NCI-H2107 (cell line): ENCODE measurements around the gene CLRN2.

Experiments used
- DNase-seq: peaks from one replicate; lab custom pipeline; 2025; lab: John Stamatoyannopoulos, UW

CLRN2 gene, protein sequence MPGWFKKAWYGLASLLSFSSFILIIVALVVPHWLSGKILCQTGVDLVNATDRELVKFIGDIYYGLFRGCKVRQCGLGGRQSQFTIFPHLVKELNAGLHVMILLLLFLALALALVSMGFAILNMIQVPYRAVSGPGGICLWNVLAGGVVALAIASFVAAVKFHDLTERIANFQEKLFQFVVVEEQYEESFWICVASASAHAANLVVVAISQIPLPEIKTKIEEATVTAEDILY

DNA sequence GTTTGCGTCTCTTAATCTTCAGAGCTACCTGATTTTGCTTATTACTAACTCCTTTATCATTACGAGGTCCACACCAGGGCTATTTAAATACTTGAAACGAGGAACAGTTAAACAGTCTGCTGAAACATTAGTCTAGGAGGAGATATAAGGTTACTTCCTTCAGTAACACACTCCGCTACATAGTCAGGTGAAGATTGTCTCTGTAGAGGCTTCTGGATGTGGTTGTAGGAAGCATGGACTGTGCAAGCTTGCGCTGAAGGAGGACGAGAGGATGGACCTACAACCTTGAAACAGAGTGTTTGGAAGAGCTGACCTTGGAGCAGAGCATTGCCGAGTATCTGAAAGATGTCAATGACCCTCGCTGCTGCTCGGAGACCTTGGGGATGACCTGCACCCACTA, at the start of gene CLRN2:
CLRN2 (plus strand) TSS at position 301 of the 400 bp plus-strand sequence. CDS start 102 bp downstream, outside the sequence.
- DNase-seq, result no peak

DNA sequence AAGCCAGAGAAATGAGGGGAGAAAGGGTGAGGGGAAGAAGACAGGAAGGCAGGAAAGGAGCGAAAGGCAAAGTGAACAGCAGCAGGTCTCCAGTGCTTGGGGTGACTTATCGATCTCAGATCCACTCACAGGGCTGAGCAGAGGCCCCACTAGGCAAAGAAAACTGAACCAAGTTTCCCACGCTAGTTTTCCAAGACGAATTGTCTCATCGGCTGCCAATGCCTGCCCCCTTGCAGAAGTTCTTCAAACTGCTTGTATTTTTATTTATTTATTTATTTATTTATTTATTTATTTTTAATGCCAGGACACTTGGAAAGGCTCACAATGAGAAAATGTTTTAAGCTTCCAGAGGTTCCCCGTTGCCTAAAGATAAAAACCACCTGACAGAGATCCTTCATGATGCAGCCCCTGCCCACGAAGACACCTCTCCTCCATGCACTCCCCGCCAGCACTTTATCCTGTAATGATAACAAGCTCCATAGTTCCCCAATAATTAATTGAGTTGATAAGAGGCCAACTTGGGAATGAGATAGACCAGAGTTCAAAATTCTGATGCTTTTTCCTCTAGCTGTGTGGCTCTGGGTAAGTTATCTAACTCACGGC, 46.2 kb upstream of the CLRN2 start:
- DNase-seq, result no peak

DNA sequence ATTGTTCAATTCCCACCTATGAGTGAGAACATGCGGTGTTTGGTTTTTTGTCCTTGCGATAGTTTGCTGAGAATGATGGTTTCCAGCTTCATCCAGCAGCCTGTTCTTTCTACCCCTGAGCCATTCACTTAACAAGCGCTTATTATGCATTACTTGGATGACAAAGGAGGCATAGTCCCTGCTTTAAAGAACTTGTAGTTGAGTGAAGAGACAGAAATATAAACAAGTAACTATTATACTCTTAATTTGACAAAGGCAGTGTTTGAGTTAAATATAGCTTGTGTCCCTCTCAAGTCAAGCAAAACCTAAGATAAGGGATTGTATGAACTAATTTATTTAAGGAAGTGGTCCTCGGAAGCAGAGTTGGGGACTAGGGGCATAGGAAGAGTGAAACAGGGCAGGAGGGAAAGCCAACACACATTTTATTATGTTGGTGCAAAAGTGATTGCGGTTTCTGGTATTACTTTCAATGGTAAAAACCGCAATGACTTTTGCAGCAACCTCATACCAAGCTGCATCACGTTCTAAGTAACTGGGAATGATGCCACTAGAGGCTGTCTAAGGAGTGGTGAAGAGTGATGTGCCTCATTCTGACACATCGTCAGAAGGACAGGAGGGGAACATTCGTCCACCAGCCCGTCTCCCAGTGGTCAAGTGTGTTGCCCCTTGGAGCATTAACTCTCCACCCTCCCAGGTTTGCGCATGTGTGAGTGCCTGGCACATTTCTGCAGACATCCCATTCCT, 44.9 kb upstream of the CLRN2 start:
- no peak for DNase-seq

DNA sequence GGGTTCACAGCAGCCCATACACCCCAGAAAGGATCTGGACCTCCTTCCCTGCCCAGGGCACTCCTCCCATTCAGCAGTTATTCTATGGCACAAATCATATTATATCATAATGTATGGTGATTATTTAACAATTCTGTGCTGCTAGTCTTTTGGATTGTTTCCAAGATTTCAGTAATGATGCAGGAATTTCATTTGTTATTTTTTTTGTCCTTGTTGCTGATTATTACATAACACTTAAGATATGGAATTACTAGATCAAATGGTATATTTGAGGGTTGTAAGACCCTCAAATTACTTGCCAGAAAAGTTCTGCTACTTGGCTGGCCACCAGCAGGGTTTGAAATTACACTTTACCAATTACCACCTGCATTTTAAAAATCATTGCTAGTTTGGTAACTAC, 39.5 kb upstream of the CLRN2 start:
- no peak for DNase-seq

DNA sequence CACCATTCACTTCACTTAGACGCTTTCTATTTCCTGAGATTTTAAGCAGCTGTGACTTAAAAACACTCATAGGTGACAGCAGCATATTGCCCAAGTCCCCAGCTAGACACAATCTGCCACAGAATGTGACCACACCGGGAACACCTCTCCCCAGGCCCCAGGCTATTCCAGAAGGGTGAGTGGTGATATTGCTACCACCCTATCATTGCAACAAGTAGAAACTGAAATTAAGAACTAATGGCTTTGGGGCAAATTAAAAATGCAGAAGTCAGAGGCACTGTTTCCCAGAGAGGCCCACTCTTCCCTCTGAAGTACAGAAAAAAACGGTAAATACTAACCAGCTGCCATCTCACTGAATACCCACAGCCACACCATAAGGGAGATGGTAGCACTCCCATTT, 38.1 kb upstream of the CLRN2 start:
- DNase-seq, result no peak

DNA sequence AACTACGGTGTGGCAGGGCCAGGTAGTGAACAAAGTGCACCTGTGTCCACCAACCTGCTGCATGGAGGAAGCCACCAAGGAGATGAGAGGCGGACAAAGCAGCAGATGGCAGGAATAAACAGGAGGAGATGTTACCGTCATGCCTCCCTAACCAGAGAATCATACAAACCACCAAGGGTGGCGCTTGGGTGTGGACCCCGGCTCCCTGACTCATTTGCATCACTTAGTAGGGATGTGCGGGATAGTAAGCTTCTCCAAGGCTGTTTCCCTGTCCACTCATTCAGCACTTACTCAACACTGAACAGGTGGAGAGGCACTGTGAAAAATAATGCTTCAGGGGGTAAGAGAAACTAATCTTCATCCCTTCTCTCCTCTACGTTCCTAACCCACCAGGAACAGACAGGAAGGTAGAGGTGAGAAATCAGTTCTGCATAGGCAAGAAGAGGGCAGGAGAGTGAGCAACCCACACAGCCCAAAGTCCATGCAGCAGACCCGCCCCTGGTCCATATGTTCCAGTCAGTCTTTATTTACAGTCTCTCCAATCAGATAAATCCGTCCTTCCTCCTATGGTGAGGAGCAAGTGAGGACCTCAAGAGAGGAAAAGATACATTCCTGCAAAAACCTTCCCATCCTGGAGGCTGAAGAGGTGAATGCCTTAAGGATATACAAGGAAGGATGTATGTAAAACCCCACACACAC, 37.0 kb upstream of the CLRN2 start:
- DNase-seq, result no peak

DNA sequence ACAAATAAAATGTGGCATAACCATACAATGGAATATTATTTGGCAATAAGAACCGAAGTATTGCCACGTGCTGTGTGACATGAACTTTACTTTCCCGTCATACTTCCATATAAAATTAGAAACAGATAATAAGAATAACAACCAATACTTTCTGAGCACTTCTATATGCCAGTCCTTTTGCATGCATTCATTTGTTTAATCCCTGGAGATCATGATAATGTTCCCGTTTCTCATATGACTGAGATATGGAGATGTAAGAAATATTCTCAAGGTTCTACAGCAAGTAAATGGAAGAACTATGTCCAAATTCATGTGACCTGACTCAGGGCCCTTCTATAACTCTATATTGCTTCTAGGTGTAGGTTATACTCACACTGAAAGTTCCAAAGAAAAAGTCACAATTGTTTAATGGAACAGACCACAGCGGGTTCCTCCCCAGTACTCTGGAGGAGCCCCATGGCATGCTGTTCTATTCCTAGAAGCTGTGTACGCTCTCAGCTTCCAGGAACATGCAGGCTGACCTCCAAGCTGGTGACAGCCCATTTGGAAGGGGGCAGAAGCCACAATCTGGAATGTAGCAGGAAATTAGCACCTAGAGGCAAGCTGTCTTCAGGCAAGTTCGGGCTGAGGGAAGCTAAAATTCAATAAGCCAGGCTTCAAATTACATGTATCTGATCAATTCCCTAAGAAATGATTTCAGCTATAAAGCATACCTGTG, 34.6 kb upstream of the CLRN2 start:
- no peak for DNase-seq

DNA sequence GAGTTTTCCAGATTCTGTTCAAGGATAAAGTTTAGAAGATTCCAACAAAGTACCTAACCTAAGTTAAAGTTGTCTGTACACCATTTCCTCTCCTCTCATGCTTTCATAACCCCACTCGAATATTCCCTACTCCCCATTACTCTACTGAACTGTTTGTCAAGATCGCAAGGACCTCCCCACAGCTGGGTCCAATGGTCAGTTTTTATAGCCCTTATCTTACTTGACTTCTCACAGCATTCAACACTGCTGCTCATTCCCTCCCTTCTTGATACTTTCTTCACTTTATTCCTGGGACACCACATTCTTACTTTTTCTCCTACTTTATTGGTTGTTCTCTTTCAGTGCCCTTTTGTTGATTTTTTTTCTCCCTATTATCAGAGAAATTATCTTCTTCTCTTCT, 34.0 kb upstream of the CLRN2 start:
- DNase-seq, result no peak

DNA sequence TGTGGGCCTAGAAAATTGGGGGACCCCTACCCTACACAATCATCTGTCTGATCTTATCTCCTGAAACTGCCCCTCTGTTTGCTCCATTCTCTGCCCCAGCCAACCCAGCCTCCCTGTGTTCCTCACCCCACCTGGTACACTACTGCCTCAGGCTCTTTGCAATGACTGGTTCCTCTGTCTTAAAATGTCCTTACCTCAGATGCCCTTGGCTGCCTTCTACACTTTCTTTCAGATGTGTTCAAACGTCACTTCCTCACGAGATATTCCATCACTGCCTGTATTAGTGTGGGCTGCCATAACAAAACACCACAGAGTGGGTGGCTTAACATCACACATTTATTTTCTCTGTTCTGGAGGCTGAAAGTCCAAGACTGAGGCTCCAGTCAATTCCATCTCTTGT, 32.2 kb upstream of the CLRN2 start:
- no peak for DNase-seq

DNA sequence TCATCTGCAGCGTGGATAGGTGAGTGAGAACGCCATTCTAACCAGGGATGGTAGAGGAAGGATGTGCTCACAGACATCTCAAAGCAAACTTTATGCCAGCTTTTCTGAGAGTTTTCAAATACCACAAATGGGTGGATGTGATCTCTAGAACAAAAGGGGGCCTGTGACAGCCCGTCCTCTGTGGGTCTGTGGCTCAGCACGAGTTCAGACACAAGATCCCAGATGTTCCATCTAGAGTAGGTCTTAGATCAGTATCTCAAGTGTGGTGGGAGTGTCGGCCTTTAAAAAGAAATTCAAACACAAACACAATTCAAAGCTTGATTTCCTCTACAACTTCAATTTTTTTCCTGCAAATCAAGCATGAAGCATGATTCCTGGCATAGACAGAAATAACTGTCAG, 25.8 kb upstream of the CLRN2 start:
- DNase-seq, result no peak

DNA sequence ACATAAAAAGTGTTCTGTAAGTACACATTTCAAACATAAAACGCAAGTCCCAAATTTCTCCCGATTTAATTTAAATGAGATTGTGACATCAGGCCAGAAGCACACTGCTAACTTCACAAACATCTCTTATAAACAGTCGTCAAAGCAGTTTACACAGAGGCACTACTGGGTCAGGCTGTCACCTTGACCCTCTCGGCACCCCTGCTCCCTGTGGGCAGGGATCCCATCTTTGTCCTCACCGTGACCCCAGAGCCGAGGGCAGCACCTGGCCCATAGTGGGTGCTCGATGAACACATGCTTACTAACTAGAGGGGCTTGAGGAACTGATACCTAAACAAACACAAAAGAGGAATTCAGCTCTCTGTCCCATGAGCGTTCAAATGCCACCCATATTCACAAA, 25.2 kb upstream of the CLRN2 start:
- no peak for DNase-seq

DNA sequence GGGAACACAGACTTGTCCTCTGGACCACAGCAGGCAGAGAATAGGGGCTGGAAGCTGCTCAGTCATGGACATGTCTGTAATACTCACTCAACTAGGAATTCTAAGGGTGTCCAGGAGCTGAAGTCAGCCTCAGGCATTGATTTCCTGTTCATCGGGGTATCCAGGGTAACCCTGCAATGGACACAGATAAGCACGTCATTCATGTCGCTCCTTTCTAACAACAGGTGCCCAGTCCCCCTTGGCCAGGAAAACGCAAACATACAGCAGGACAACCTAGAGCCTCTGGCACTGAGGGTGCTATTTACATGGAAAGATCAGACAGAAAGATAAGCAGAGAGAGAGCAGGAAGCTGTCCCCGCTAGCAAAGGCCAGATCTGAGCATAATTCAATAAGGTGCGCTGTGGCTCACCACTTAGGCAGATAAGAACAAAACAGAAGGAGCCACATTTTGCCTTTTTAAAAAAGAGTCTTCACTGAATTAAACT, 24.3 kb upstream of the CLRN2 start:
- DNase-seq, result no peak

DNA sequence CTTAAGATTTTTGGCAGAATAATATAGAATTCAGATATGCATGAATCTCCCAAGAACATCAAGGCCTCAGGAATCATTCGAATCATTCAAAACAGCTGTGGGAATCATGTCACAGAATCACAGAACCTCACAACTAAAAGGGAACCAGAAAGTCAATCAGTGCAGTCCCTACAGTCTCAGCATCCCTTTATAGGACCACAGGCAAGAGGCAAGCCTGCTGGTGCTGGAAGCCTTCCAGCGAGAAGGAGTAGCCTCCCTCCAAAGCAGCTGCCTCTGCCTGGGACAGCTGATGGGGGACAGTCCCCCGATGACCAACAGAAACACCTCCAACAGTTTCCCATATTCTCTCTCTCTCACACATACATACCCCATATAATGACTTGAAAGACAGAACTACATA, 23.8 kb upstream of the CLRN2 start:
- no peak for DNase-seq

DNA sequence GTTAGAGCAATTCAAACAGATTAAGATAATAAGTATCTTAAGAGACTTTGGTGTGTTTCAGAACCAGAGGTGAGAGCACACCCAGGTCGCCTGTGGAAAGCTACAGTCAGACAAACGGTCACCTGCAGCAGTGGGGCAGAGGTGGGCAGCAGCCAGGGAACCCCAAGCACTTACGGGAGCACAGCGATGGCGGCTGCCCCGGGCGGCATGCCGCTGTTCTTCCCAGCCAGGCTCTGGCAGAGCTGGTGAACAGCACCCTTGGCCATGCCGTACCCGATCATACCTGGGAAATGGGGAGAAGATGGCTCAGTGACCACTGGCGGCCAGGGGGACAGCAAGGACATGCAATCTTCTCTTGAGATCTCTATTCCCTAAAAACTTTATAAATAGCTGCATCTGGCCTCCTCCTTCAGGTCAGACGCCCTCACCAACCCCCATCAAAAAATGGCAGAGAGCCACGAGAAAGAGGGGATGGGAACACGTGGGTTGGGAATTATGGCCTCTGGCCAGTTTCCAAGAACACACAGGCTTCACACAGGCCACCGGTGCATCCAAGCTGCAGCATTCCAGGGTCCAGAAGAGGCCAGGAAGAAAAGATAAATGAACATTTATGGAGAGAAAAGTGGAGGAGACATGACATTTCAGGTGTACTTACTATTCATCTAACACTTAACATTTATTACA, 22.8 kb upstream of the CLRN2 start:
- no peak for DNase-seq

DNA sequence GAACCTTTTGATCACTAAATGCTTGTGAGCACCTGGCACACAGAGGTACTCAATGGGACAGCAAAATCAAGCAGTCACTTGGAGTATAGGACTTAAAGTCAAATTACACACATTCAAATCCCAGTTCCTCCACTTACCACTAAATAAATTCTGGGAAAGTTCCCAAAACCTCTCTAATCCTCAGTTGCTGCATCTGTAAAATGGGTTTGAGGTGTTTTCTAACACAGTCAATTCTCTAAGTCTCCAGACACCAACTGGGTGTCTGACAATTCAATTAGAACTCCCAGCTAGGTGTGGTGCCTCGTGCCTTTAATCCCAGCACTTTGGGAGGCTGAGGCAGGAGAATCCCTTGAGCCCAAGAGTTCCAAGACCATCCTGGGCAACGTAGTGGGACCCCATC, 22.1 kb upstream of the CLRN2 start:
- DNase-seq, result no peak

DNA sequence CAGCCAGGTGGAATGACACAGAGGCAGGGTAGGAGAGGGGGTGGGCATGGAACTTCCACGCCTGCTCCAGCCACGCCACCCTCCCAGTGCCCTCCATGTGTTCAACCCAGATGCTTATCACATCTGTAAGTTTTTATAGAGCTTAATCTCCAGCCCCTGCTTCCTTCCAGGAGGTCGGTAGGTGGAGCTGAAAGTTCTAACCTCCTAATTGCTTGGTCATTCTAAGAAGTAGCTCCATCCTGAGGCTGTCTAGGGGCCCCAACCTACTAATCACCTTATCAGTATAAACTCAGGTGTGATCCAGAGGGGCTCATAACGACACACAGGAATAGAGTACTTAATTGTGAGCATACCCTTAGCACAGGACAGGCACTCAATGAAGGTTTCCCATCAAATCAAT, 21.3 kb upstream of the CLRN2 start:
- no peak for DNase-seq

DNA sequence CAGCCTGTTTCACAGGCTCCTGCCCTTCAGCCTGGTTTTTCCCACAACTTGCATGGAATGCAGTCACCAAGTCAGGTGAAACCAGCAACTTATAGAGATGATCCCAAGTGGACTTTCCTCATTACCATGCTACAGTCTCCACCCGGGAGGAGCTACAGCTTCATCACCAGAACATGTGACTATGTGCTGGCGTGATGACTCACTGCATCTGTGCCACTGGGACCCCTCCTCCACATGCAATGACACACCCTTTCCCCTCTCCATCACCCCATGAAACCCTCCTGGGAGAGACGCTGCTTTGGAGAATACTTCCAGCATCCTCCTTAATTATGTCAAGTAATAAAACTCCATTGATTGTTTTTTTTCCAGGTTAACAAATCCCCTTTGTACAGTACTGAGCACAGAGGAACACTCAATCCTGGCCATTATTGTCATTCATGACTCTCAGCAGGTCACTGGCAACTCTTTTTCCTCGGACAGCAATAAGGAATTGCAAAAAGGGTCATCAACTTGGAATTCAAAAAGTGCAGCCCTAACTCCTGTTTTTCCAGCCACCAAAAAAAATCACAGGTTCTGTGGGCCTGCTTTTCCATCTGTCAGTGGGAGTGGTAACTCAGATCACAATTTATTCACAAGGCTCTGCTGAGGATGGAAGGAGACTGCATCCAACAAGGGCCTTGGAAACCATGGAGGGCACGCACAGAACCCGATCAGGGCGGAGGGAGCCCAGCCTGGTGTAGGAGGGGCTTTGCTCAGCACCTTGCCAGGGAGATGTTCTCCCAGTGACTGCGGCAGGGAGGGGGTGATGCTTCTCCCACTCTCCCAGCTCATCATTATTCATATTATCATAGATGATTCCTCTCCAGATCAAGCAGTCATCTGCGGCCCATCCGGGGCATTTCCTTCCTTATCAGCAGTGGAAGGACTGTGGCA, 20.4 kb upstream of the CLRN2 start:
- DNase-seq, result no peak

DNA sequence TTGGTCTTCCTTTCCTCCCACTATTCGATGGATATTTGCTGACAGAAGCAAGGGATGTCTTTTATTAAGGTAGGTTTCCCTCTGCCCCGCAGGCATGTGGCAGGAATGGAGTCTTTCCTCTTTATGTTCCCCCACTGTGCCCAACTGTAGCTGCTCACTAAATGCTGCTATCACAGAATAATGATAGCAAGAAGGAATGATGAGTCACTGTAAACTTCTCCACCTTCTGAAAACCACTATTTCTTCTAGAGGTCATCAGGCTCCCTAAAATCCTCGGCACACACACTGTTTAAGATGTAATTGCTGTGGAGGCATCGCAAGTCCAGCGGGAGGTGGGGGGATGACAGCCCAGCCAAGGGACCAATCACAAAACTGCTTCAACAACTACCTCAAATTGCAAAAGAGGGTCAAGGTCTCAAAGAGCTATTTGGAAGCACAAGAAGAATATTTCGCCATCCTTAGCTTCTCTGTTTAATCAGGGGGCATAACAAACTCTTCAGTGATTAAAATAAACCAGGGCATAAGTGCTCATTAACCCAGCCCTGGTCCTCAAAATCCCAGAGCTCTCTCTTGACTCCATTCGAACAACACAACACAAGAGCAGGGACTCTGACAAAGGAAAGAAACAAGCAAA, 17.0 kb upstream of the CLRN2 start:
- no peak for DNase-seq

DNA sequence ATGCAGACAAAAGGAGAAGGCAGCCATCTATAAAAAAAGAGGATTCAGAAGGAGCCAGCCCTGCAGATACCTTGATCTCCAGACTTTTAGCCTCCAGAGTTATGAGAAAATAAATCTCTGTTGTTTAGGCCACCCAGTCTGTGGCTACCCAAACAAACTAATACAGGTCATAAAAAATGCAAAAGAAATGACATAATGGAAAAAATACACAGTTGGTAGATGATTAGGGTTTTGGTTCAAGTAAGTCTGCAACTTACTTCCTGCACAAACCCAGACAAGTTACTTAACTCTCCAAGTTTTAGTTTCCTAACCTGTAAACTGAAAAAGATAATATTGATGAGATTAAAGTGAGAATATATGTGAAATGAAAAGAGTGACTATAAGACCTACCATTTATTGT, 14.4 kb upstream of the CLRN2 start:
- DNase-seq, result no peak

DNA sequence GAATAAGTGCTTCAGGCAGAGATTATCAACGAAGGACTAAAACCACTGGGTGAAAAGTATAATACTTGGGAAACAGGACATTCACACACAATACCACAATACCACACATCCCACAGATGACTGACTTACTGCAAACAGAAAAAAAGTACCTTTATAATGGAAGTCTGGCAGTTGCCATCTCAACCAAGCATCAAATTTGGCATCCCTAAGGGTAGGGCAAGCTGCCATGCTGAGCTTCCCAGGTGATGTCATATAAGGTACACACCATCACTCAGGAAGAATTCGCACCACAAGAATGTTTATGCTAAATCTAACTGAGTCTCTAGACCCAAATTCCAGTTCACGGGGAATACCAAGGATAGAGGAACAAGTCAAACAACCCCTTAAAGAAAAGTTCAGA, 12.2 kb upstream of the CLRN2 start:
- no peak for DNase-seq
